Central memory CD8-positive, alpha-beta T cell (primary cell): ENCODE results near the gene PRTFDC1.

ENCODE experiments used
- ATAC-seq: fragments of 150-1000 bp; cut with Tn5 transposase; replicated peaks from 2 replicates; pipeline ENCODE4 v1.10.0; 2022; ENCODE audit warnings: mild to moderate bottlenecking, moderate FRiP score, moderate number of reproducible peaks; ENCODE audit not compliant: poor library complexity, severe bottlenecking; ENCODE audit errors: extremely low read depth
- DNase-seq, 2 donors: peaks; one replicate each; pipeline ENCODE4 v3.0.0; 2021; ENCODE audit warnings: low spot score in 2 of 2
- H3K27ac Mint-ChIP-seq: one replicate; pipeline ENCODE4 v1.8.0; 2022; ENCODE audit warnings: low read depth, mild to moderate bottlenecking, moderate library complexity, mixed read lengths
- H3K27me3 Mint-ChIP-seq: one replicate; pipeline ENCODE4 v1.8.0; 2022; ENCODE audit warnings: mixed read lengths
- H3K36me3 Mint-ChIP-seq: one replicate; pipeline ENCODE4 v1.8.0; 2022; ENCODE audit warnings: mild to moderate bottlenecking, moderate library complexity, mixed read lengths; ENCODE audit not compliant: insufficient read depth
- H3K4me1 Mint-ChIP-seq: one replicate; pipeline ENCODE4 v1.8.0; 2022; ENCODE audit warnings: mixed read lengths
- H3K4me3 Mint-ChIP-seq: one replicate; pipeline ENCODE4 v1.8.0; 2022; ENCODE audit warnings: mild to moderate bottlenecking, moderate library complexity, mixed read lengths
- H3K9me3 Mint-ChIP-seq: one replicate; pipeline ENCODE4 v1.8.0; 2022; ENCODE audit warnings: mixed read lengths

Gene PRTFDC1

GRCh38 chr10:24952143-24952706 is at the start of gene PRTFDC1:
PRTFDC1 (minus strand) TSS chr10:24952606; CDS start chr10:24952575, 31 bp downstream.
- ATAC-seq (peak; percentile 58), DNase-seq (peak in 1 of 2 donors; percentile 19)
- Mint-ChIP-seq H3K36me3 (peaks cover 4% of the 10 kb centered on the region), H3K4me1 (peaks cover 37% of the 10 kb centered on the region), H3K27ac (peak within 1 kb of the TSS; percentile 90), H3K4me3 (peak within 1 kb of the TSS; percentile 84), H3K9me3 (no peaks in the 10 kb centered on the region), H3K27me3 (no peaks in the 10 kb centered on the region)

- Mint-ChIP-seq H3K4me1 (no peaks in the 10 kb centered on the region), H3K4me3 (no peak overlapping the region), H3K27ac (no peak overlapping the region)
These were observed 45.6 kb upstream of the PRTFDC1 start for GRCh38 chr10:24998044-24998443.

GRCh38 chr10:24995072-24995471 is 42.7 kb upstream of the PRTFDC1 start:
- no peak overlapping the region for H3K4me3 Mint-ChIP-seq
- ATAC-seq (no peak), DNase-seq (no peak)
- H3K36me3 Mint-ChIP-seq = no peaks in the 10 kb centered on the region
- no peaks in the 10 kb centered on the region for H3K9me3 Mint-ChIP-seq
- H3K4me1 Mint-ChIP-seq = no peaks in the 10 kb centered on the region
- no peaks in the 10 kb centered on the region for H3K27me3 Mint-ChIP-seq
- no peak overlapping the region for H3K27ac Mint-ChIP-seq

More at GRCh38 chr10:24998044-24998443, 45.6 kb upstream of the PRTFDC1 start:
- ATAC-seq (no peak), DNase-seq (no peak)
- Mint-ChIP-seq H3K36me3 (no peaks in the 10 kb centered on the region), H3K27me3 (peaks cover 9% of the 10 kb centered on the region), H3K9me3 (peaks cover 6% of the 10 kb centered on the region)

GRCh38 chr10:24993237-24993958 is 41.0 kb upstream of the PRTFDC1 start:
- Mint-ChIP-seq H3K27ac (no peak overlapping the region), H3K4me1 (no peaks in the 10 kb centered on the region), H3K36me3 (no peaks in the 10 kb centered on the region), H3K4me3 (no peak overlapping the region), H3K9me3 (no peaks in the 10 kb centered on the region), H3K27me3 (no peaks in the 10 kb centered on the region)
- no peak for DNase-seq
- no peak for ATAC-seq

GRCh38 chr10:24992512-24993133 is 40.2 kb upstream of the PRTFDC1 start:
- ATAC-seq (no peak), DNase-seq (no peak)
- Mint-ChIP-seq H3K9me3 (no peaks in the 10 kb centered on the region), H3K4me3 (no peak overlapping the region), H3K27ac (no peak overlapping the region), H3K27me3 (no peaks in the 10 kb centered on the region), H3K36me3 (no peaks in the 10 kb centered on the region), H3K4me1 (no peaks in the 10 kb centered on the region)

GRCh38 chr10:24991298-24991697 is 38.9 kb upstream of the PRTFDC1 start:
- ATAC-seq (no peak), DNase-seq (no peak)
- Mint-ChIP-seq H3K36me3 (no peaks in the 10 kb centered on the region), H3K27me3 (no peaks in the 10 kb centered on the region), H3K4me3 (no peak overlapping the region), H3K9me3 (no peaks in the 10 kb centered on the region), H3K27ac (no peak overlapping the region), H3K4me1 (no peaks in the 10 kb centered on the region)

GRCh38 chr10:24989867-24990266 is 37.5 kb upstream of the PRTFDC1 start:
- Mint-ChIP-seq H3K27me3 (no peaks in the 10 kb centered on the region), H3K4me1 (no peaks in the 10 kb centered on the region), H3K36me3 (no peaks in the 10 kb centered on the region), H3K27ac (no peak overlapping the region), H3K9me3 (no peaks in the 10 kb centered on the region), H3K4me3 (no peak overlapping the region)
- no peak for DNase-seq
- no peak for ATAC-seq

GRCh38 chr10:24988831-24989640 is 36.6 kb upstream of the PRTFDC1 start:
- H3K36me3 Mint-ChIP-seq = no peaks in the 10 kb centered on the region
- no peaks in the 10 kb centered on the region for H3K4me1 Mint-ChIP-seq
- H3K27me3 Mint-ChIP-seq = no peaks in the 10 kb centered on the region
- no peaks in the 10 kb centered on the region for H3K9me3 Mint-ChIP-seq
- no peak for ATAC-seq
- no peak for DNase-seq
- no peak overlapping the region for H3K4me3 Mint-ChIP-seq
- no peak overlapping the region for H3K27ac Mint-ChIP-seq

GRCh38 chr10:24984906-24985305 is 32.5 kb upstream of the PRTFDC1 start:
- Mint-ChIP-seq H3K27ac (no peak overlapping the region), H3K27me3 (no peaks in the 10 kb centered on the region), H3K9me3 (no peaks in the 10 kb centered on the region), H3K36me3 (no peaks in the 10 kb centered on the region), H3K4me1 (peaks cover 9% of the 10 kb centered on the region), H3K4me3 (no peak overlapping the region)
- DNase-seq (no peak), ATAC-seq (no peak)

GRCh38 chr10:24983946-24984345 is 31.5 kb upstream of the PRTFDC1 start:
- Mint-ChIP-seq H3K36me3 (no peaks in the 10 kb centered on the region), H3K27me3 (no peaks in the 10 kb centered on the region), H3K9me3 (no peaks in the 10 kb centered on the region), H3K27ac (no peak overlapping the region), H3K4me1 (peaks cover 9% of the 10 kb centered on the region), H3K4me3 (no peak overlapping the region)
- DNase-seq (no peak), ATAC-seq (no peak)

- H3K27me3 Mint-ChIP-seq = no peaks in the 10 kb centered on the region
- H3K4me1 Mint-ChIP-seq = peaks cover 9% of the 10 kb centered on the region
- no peak overlapping the region for H3K27ac Mint-ChIP-seq
- DNase-seq (no peak), ATAC-seq (no peak)
- H3K36me3 Mint-ChIP-seq = no peaks in the 10 kb centered on the region
- H3K9me3 Mint-ChIP-seq = no peaks in the 10 kb centered on the region
- H3K4me3 Mint-ChIP-seq = no peak overlapping the region
These were observed 30.7 kb upstream of the PRTFDC1 start for GRCh38 chr10:24983130-24983529.

- no peaks in the 10 kb centered on the region for H3K27me3 Mint-ChIP-seq
- ATAC-seq = no peak
- H3K9me3 Mint-ChIP-seq = no peaks in the 10 kb centered on the region
- H3K27ac Mint-ChIP-seq = no peak overlapping the region
- peaks cover 9% of the 10 kb centered on the region for H3K4me1 Mint-ChIP-seq
- H3K4me3 Mint-ChIP-seq = no peak overlapping the region
- DNase-seq = no peak
- no peaks in the 10 kb centered on the region for H3K36me3 Mint-ChIP-seq
These were observed 30.1 kb upstream of the PRTFDC1 start for GRCh38 chr10:24982319-24983112.
